ENCODE data around the gene TIMM13.

TIMM13 gene

GRCh38 chr19:2382530-2383222 is 44.7 kb downstream of the TIMM13 start:
- DNase-seq (ENCODE audit: low spot score): no peak

GRCh38 chr19:2381148-2381820 is 46.1 kb downstream of the TIMM13 start:
- no peak for DNase-seq (ENCODE audit: low spot score)

GRCh38 chr19:2380567-2380966 is 46.8 kb downstream of the TIMM13 start:
- DNase-seq (ENCODE audit: low spot score): no peak

- DNase-seq (ENCODE audit: low spot score): no peak
These were observed 50.4 kb downstream of the TIMM13 start for GRCh38 chr19:2376784-2377519.
